Measurements from ENCODE around the gene NETO1.

DNA sequence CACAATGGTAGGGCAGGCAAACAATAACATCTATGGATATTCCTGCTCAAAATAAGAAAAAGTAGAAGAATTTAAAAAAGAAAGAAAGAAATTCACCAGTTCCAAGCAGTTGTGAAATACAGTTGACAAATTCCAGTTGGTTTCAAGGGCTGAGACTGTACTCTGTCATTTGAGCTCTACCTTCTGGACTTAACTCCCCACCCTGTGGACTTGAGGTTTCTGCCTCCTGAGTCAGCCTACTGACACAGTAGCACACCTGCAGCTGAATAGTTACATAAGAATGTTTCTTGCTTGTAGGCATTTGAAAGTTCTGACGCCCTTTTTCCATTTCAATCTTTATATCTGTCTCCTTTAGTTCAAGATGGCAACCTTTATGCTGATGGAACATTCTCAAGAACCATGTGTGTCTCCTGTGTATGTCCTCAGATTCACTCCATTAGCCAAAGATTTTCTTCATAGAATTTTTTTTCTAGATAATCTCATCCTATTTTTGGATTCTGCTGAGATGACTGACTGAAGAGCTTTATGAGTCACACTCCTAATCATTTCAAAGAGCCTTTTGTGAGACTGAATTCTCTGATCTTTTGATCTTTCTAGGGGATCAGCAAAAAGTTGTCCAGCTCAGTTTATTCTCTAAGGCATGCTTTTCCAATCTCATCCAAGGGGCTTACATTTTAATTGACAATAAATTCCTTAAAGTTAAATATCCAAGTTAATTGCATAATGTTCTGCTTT, 19.1 kb downstream of the NETO1 start:
- TF ChIP-seq YY1 (IDR thresholded peaks at IDR 0.05; ENCODE audit: insufficient read depth, insufficient read length) = no peak
- TF ChIP-seq ZNF274 (IDR thresholded peaks at IDR 0.05; ENCODE audit: low read depth, low read length) = no peak
